GM18909 (cell line): ENCODE results near the gene ERAP2.
"Not testable (repeated sequence)": the region's sequence is repeated elsewhere in the genome, so short reads cannot be mapped to it uniquely, and the experiment has no call there.

ENCODE experiments used
- ATAC-seq: cut with Tn5 transposase; IDR thresholded peaks from one replicate; pipeline ENCODE4 v1.9.1; 2021; ENCODE audit warnings: mild to moderate bottlenecking; ENCODE audit not compliant: unreplicated experiment, poor library complexity

Gene ERAP2

GRCh38 chr5:96863114-96863513 lies 13.2 kb upstream of the ERAP2 start:
- no peak for ATAC-seq

- no peak for ATAC-seq
Observed at GRCh38 chr5:96863949-96864584, 12.2 kb upstream of the ERAP2 start.

- ATAC-seq = no peak
Observed at GRCh38 chr5:96864922-96865530, 11.3 kb upstream of the ERAP2 start.

GRCh38 chr5:96868603-96869371 lies 7.5 kb upstream of the ERAP2 start:
- peak; percentile 81 for ATAC-seq

GRCh38 chr5:96869372-96869641 lies 7.0 kb upstream of the ERAP2 start:
- no peak for ATAC-seq

GRCh38 chr5:96870094-96871026 lies 5.9 kb upstream of the ERAP2 start:
- peak; percentile 80 for ATAC-seq

GRCh38 chr5:96871027-96871399 lies 5.3 kb upstream of the ERAP2 start:
- no peak for ATAC-seq

GRCh38 chr5:96871686-96872085 lies 4.6 kb upstream of the ERAP2 start:
- ATAC-seq = no peak

GRCh38 chr5:96873449-96873848 lies 2.9 kb upstream of the ERAP2 start:
- no peak for ATAC-seq

GRCh38 chr5:96874631-96875030 lies 1.7 kb upstream of the ERAP2 start:
- no peak for ATAC-seq

- peak; percentile 10 for ATAC-seq
Observed at GRCh38 chr5:96875791-96876291, 459 bp upstream of the ERAP2 start.

- not testable (repeated sequence) for ATAC-seq
Observed at GRCh38 chr5:96876977-96877469, 723 bp downstream of the ERAP2 start.

GRCh38 chr5:96879665-96880064 lies 3.4 kb downstream of the ERAP2 start:
- no peak for ATAC-seq

- ATAC-seq = no peak
Observed at GRCh38 chr5:96880444-96881164, 4.3 kb downstream of the ERAP2 start.

- ATAC-seq = no peak
Observed at GRCh38 chr5:96881511-96882115, 5.3 kb downstream of the ERAP2 start.

- no peak for ATAC-seq
Observed at GRCh38 chr5:96883871-96884270, 7.6 kb downstream of the ERAP2 start.

GRCh38 chr5:96884995-96885394 lies 8.7 kb downstream of the ERAP2 start:
- no peak for ATAC-seq

- peak; percentile 94 for ATAC-seq
Observed at GRCh38 chr5:96885518-96886338, 9.4 kb downstream of the ERAP2 start.

- ATAC-seq = no peak
Observed at GRCh38 chr5:96893342-96893741, 17.0 kb downstream of the ERAP2 start.
